ENCODE results near the gene SALL1. TPM values are rescaled to one million over a fixed set of nuclear protein-coding genes. Genes with fewer than 3 reads are reported as not detected.

Gene SALL1
- total RNA-seq, 2 donors from 2014 or later: 0.08 TPM; not detected in 1

DNA sequence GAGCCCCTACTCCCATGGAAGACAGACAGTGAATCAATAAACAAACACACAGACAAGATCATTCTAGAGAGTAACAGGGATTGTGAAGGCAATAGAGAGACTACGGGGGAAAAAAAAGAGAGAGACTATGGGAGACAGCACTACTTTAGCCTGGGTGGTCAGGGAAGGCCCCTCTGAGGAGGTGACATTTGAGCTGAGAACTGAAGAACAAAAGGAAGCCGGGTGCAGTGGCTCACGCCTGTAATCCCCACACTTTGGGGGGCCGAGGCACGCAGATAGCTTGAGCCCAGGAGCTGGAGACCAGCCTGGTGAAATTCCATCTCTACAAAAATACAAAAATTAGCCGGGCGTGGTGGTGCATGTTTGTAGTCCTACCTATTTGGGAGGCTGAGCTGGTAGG, 29.2 kb downstream of the SALL1 start:
- no peaks in the 10 kb centered on the region for H3K4me1 Mint-ChIP-seq (ENCODE audit: low read depth in 2 of 2)
- no peaks in the 10 kb centered on the region for H3K36me3 Mint-ChIP-seq
- H3K27me3 Mint-ChIP-seq: peaks cover 7 to 25% of the 10 kb centered on the region in 2 donors
- no peaks in the 10 kb centered on the region for H3K9me3 Mint-ChIP-seq
- no peak for ATAC-seq
- DNase-seq (ENCODE audit: low spot score): no peak
- H3K4me3 Mint-ChIP-seq: no peak overlapping the region
- no peak overlapping the region for H3K27ac Mint-ChIP-seq

DNA sequence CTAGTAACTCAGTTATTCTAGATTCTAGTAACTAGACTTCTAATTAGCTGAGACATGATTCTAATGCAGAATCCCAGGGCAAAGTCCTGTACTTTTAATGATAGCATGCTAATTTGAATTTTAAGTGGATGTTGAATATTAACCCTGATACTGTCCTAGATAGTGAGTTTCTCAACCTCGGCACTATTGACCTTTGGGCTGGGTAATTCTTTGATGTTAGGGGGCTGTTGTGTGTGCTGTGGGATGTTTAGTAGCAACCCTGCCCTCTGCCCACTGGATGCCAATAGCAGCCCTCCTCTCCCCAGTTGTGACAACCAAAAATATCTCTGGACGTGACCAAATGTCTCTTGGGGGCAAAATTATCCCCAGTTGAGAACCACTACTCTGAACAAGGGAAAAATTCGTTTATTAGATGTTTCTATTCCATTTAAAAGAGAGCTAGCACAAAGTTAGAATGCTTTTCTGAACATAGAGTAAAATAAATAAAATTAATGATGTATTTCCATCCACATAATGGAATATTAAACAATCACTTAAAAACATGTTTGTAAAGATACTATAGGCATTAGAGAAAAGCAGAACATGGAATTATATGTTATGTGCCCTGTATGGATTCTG, 30.2 kb downstream of the SALL1 start:
- ATAC-seq (no peak), DNase-seq (ENCODE audit: low spot score) (no peak)
- H3K27ac Mint-ChIP-seq: no peak overlapping the region
- no peaks in the 10 kb centered on the region for H3K4me1 Mint-ChIP-seq (ENCODE audit: low read depth in 2 of 2)
- no peaks in the 10 kb centered on the region for H3K9me3 Mint-ChIP-seq
- peaks cover 10 to 22% of the 10 kb centered on the region in 2 donors for H3K27me3 Mint-ChIP-seq
- no peaks in the 10 kb centered on the region for H3K36me3 Mint-ChIP-seq
- H3K4me3 Mint-ChIP-seq: no peak overlapping the region

DNA sequence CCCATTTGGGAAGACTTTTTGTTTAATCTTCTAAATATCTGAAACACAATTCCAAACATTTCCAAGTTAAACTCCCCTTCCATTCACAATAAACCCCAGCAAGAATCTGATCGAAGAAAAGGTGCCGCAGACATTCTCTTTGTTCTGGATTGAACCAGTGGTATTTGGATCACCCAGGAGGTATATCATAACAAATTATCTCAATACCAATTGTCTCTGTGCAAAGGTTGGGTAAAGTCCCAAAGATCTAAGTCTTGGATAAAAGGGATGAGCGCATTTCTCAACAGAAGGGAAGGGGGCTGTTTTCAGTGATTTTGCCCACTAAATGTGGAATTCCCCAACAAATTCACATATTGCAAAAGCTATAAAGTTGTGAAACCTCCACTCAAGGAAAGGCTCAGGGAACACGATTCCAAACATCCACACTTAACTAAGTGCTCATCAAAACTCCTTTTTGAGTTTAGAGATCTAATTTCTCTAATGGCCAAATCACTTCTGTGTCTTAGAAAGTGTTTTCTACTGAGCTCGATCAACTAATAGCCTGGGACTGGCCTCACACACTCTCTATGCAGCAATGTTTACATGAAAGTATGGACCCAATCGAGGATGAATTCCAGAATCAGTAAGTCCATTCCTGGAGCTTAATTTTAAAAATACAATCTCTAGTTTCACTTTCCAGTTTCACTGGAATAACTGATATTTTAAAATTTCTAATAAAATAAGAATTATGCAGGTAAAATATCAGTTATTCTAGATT, 30.9 kb downstream of the SALL1 start:
- H3K27ac Mint-ChIP-seq: no peak overlapping the region
- H3K4me1 Mint-ChIP-seq (ENCODE audit: low read depth in 2 of 2): no peaks in the 10 kb centered on the region
- no peak overlapping the region for H3K4me3 Mint-ChIP-seq
- no peaks in the 10 kb centered on the region for H3K9me3 Mint-ChIP-seq
- no peaks in the 10 kb centered on the region for H3K36me3 Mint-ChIP-seq
- H3K27me3 Mint-ChIP-seq: peaks cover 15 to 26% of the 10 kb centered on the region in 2 donors
- DNase-seq (ENCODE audit: low spot score) (no peak), ATAC-seq (no peak)

DNA sequence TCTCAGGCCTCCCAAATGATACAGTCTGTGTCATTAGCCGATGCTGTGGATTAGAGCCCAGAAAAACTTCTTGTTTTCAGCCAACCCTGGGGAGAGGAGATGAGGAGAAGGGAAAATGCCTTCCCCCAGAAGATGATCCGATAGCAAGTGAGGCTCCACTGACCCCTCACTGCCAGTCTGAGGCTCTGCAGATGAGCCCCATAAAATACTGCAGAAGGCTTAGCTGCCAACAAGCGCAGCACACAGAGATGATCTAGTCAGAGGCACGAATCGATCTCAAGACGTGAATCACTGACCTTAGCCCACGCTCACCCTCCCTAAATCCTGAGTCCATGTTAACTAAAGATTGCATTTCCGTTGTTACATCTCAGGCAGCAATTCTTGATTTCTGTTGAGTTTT, 31.5 kb downstream of the SALL1 start:
- Mint-ChIP-seq H3K27me3 (peaks cover 19 to 32% of the 10 kb centered on the region in 2 donors), H3K36me3 (no peaks in the 10 kb centered on the region), H3K4me3 (no peak overlapping the region), H3K27ac (no peak overlapping the region), H3K4me1 (ENCODE audit: low read depth in 2 of 2) (no peaks in the 10 kb centered on the region), H3K9me3 (no peaks in the 10 kb centered on the region)
- no peak for DNase-seq (ENCODE audit: low spot score)
- ATAC-seq: no peak

DNA sequence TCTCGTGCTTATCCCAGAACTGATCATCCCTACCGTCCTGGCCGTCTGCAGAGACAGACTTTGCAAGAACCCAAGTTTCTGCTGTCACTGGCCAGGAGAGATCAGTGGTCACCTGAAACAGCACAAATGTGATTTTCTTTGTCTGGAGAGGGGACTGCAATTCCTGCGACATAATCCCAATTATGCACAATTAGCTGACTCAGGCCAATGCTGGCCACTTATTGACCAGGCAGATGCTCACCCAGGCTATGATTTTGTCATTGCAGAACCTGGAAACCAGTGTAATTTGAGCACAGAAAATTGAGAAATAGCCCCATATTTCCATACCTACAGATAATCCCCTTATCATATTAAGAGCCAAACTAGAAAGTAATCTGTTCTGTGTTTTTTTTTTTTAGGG, 34.7 kb downstream of the SALL1 start:
- no peaks in the 10 kb centered on the region for H3K4me1 Mint-ChIP-seq (ENCODE audit: low read depth in 2 of 2)
- peaks cover 34 to 51% of the 10 kb centered on the region in 2 donors for H3K27me3 Mint-ChIP-seq
- no peaks in the 10 kb centered on the region for H3K36me3 Mint-ChIP-seq
- DNase-seq (ENCODE audit: low spot score): no peak
- H3K27ac Mint-ChIP-seq: no peak overlapping the region
- H3K9me3 Mint-ChIP-seq: no peaks in the 10 kb centered on the region
- no peak for ATAC-seq
- no peak overlapping the region for H3K4me3 Mint-ChIP-seq

DNA sequence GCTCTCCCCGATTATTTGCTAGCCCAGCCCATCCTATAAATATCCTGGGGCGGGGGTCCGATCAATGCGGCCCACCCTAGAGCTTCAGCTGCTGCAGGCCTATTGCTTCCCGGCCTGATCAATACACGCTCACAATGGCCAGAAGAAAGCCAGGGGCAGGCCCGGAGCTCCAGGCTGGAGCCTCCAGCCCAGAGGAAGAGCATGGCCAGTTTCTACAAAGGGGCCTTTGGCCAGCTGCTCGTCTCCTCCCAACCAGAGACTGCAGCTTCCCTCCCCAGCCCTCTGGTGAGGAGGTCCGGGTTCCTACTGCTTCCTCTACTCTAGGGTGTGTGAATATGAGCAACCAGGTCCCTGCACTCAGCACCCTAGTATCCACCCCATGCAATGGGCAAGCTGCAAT, 36.7 kb downstream of the SALL1 start:
- no peak for DNase-seq (ENCODE audit: low spot score)
- Mint-ChIP-seq H3K27me3 (peaks cover 36 to 56% of the 10 kb centered on the region in 2 donors), H3K4me3 (no peak overlapping the region), H3K9me3 (no peaks in the 10 kb centered on the region), H3K36me3 (no peaks in the 10 kb centered on the region), H3K4me1 (ENCODE audit: low read depth in 2 of 2) (no peaks in the 10 kb centered on the region), H3K27ac (no peak overlapping the region)
- ATAC-seq: no peak

DNA sequence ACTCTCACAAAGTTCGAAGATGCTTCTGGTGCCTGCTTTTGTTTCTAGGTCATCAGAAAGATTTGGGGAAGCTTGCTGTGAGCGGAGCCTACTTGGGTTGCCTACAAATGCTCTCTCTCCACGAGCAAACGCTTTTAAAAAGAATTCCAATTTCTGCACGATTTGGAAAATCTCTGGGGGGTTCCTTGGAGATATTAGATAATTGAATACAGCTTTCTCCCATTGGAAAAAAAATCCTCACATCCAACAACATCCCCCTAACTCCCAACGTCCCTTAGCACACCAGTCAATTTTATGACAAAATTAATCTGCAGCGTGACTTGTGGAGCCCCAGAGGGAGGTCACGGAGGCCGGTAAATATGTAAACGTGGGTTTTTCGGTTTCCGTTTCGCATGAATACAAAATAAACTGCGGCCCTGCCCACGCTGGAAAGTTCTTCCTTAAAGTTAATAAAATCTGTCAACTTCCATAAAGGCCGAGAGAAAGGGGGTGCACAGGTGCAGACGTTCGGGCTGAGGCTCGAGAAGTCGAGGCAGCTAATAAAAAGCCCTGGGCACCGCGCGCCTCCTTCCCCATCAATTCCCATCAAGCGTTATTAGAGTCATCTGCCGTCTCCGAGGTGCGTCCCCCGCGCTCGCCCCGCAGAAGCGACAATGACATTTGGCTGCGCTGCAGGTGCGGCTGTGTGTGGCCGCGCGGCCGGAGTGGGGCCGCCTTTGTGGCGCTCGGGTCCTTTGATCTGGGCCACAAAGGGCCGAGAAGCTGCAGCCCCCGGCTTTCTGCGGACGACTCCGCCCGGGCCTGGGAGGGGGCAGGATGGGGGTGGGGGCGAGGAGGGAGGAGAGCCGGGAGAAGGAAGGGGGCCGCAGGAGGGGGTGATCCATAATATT, 37.6 kb downstream of the SALL1 start:
- peaks cover 38 to 54% of the 10 kb centered on the region in 2 donors for H3K27me3 Mint-ChIP-seq
- no peak for ATAC-seq
- no peak overlapping the region for H3K4me3 Mint-ChIP-seq
- no peaks in the 10 kb centered on the region for H3K4me1 Mint-ChIP-seq (ENCODE audit: low read depth in 2 of 2)
- no peak for DNase-seq (ENCODE audit: low spot score)
- H3K27ac Mint-ChIP-seq: no peak overlapping the region
- H3K9me3 Mint-ChIP-seq: no peaks in the 10 kb centered on the region
- no peaks in the 10 kb centered on the region for H3K36me3 Mint-ChIP-seq

DNA sequence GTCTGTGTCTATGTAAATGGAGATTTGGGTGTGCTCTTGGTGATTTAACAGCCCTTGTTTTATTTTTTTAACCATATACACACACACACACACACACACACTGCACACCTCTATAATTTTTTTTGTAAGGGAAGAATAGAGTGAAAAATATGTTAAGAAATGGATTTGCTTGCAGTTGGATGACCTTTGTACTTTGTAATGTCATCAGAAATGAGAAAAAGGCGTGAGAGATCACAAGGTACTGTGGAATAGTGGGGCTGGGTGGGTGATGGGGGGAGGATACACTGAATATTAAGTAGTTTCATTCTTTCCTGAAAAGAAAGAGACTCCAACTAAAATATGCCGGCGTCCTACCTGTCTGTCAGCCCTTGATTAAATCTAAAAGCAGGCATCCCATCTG, 38.7 kb downstream of the SALL1 start:
- Mint-ChIP-seq H3K9me3 (no peaks in the 10 kb centered on the region), H3K27me3 (peaks cover 38 to 49% of the 10 kb centered on the region in 2 donors), H3K36me3 (no peaks in the 10 kb centered on the region), H3K27ac (no peak overlapping the region), H3K4me1 (ENCODE audit: low read depth in 2 of 2) (no peaks in the 10 kb centered on the region), H3K4me3 (no peak overlapping the region)
- ATAC-seq: no peak
- DNase-seq (ENCODE audit: low spot score): no peak

DNA sequence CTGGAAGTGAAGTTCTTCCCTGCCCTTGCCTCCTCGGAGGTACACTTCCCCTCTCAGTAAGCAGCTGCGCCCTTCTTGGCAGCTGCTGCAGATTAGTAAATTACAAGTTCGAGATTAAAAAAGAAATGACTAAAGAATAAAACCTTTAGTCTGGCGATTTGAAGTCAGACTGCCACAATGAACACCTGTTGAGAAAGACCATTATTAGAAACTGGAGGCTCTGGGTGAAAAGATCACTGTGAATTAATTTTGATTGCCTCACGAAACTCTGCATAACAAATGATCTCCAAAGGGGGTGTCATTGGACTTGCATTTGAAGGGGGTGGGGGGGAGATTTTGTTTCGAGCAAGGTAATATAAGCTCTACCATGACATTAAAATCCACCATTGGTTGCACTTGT, 39.3 kb downstream of the SALL1 start:
- Mint-ChIP-seq H3K27me3 (peaks cover 38 to 49% of the 10 kb centered on the region in 2 donors), H3K9me3 (no peaks in the 10 kb centered on the region), H3K36me3 (no peaks in the 10 kb centered on the region), H3K27ac (no peak overlapping the region), H3K4me1 (ENCODE audit: low read depth in 2 of 2) (no peaks in the 10 kb centered on the region), H3K4me3 (no peak overlapping the region)
- DNase-seq (ENCODE audit: low spot score) (no peak), ATAC-seq (no peak)

DNA sequence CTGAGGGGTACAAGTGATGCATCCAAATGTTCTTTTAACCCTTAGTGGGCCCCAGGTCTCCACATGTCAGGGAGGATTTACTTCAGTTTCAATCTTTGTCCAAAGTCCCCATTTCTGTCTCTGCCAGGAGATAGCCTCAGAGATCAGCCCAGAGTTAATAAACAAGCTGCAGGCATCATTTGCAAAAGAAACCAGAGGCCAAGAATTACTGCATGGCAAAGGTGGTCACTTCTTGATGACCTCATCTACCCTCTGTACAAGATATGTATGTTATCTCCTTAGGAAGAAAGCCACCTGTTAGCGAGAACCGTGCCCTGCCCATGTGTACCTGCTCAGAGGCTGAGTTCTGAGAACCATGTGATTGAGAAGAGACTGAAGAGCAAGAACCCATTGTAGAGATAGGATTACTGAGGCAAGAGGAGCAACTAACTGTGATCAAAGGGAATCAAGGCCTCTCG, 40.3 kb downstream of the SALL1 start:
- no peak overlapping the region for H3K27ac Mint-ChIP-seq
- no peaks in the 10 kb centered on the region for H3K4me1 Mint-ChIP-seq (ENCODE audit: low read depth in 2 of 2)
- no peak for DNase-seq (ENCODE audit: low spot score)
- no peak overlapping the region for H3K4me3 Mint-ChIP-seq
- H3K36me3 Mint-ChIP-seq: no peaks in the 10 kb centered on the region
- peaks cover 37 to 55% of the 10 kb centered on the region in 2 donors for H3K27me3 Mint-ChIP-seq
- ATAC-seq: no peak
- no peaks in the 10 kb centered on the region for H3K9me3 Mint-ChIP-seq

DNA sequence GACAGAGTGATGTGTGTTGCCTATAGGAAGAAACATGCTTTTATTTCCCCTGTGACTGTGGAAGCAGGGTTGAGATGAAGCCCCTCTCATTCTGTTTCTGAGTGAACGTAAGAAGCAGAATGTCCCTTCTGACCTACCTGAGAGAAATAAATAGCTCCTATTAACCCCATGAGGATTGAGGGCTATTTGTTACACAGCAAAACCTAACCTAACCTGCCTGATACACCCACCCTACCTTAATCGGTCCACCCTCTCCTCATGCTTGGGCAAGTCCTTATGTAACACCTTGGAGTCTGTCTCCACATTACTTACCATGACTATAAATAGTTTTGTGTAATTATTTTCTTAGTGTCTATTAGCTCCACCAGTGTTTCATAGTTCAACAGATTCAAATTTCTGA, 41.9 kb downstream of the SALL1 start:
- Mint-ChIP-seq H3K9me3 (no peaks in the 10 kb centered on the region), H3K4me1 (ENCODE audit: low read depth in 2 of 2) (no peaks in the 10 kb centered on the region), H3K4me3 (no peak overlapping the region), H3K27me3 (peaks cover 24 to 39% of the 10 kb centered on the region in 2 donors), H3K36me3 (no peaks in the 10 kb centered on the region), H3K27ac (no peak overlapping the region)
- ATAC-seq: no peak
- no peak for DNase-seq (ENCODE audit: low spot score)

DNA sequence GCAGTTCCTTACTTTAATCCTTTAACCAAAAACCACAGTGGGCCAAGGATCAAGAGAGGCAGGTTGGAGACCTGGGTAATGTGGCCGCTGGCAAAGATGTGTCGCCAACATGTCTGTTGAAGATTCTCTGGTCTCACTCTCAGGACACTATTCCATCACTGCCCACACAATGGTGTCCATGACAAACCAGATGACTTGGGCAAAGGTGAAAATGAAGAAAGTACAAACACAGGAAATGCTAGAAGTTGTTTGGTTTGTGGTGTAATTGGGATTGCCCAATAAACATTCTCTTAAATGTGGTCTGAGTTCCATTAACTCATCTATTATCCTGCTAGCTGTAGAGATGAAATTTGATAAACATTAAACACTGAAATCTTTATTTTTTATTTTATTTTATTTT, 43.3 kb downstream of the SALL1 start:
- H3K27ac Mint-ChIP-seq: no peak overlapping the region
- no peaks in the 10 kb centered on the region for H3K9me3 Mint-ChIP-seq
- DNase-seq (ENCODE audit: low spot score) (no peak), ATAC-seq (no peak)
- H3K4me1 Mint-ChIP-seq (ENCODE audit: low read depth in 2 of 2): no peaks in the 10 kb centered on the region
- no peaks in the 10 kb centered on the region for H3K36me3 Mint-ChIP-seq
- peaks cover 19 to 29% of the 10 kb centered on the region in 2 donors for H3K27me3 Mint-ChIP-seq
- H3K4me3 Mint-ChIP-seq: no peak overlapping the region

DNA sequence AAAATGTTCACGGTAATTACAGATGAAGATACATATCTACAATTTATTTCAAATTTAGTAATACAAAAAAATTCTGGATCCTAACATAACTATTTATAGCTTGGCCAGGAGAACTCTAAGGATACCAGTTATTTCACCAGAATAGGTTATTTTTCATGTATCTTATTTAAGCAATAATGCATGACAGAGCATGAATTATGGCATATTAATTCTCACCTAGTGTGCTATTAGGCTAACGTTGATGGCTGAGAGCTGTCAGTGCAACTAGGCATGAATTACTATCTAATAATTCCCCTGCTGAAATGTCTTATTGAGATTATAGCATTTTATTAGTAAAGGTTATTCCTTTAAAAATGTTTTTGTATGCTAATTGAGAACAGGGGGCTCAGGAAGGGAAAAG, 44.5 kb downstream of the SALL1 start:
- Mint-ChIP-seq H3K9me3 (no peaks in the 10 kb centered on the region), H3K4me1 (ENCODE audit: low read depth in 2 of 2) (no peaks in the 10 kb centered on the region), H3K27me3 (peaks cover 10 to 17% of the 10 kb centered on the region in 2 donors), H3K36me3 (no peaks in the 10 kb centered on the region), H3K27ac (no peak overlapping the region), H3K4me3 (no peak overlapping the region)
- no peak for ATAC-seq
- DNase-seq (ENCODE audit: low spot score): no peak

DNA sequence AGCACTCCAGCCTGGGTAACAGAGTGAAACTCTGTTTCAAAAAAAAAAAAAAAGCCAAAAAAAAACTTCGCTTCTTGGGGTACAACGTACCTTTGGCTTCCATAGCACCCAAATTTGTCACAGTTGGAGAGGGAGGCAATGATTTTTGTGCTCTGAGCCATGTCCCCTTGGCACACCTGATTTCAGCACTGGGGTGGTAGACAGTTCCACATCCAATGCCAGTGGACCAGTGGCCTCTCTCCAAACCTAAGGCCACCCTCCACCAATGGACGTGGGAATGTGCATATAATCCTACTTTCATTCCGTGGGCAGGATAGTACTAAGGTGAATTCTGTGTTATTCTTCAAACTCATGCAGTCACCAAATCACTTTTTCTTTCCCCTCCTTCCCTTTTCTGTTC, 47.5 kb downstream of the SALL1 start:
- DNase-seq (ENCODE audit: low spot score): no peak
- H3K4me1 Mint-ChIP-seq (ENCODE audit: low read depth in 2 of 2): no peaks in the 10 kb centered on the region
- H3K27me3 Mint-ChIP-seq: peaks cover 5 to 6% of the 10 kb centered on the region in 2 donors
- ATAC-seq: no peak
- no peaks in the 10 kb centered on the region for H3K9me3 Mint-ChIP-seq
- no peaks in the 10 kb centered on the region for H3K36me3 Mint-ChIP-seq
- no peak overlapping the region for H3K4me3 Mint-ChIP-seq
- H3K27ac Mint-ChIP-seq: no peak overlapping the region
